CD4-positive, alpha-beta T cell (primary cell): Measurements from ENCODE around the gene SRRM5. TPM values are rescaled to one million over a fixed set of nuclear protein-coding genes. Genes with fewer than 3 reads are reported as not detected.

ENCODE experiments used
- ATAC-seq: fragments of 200-7000 bp; cut with Tn5 transposase; one replicate; pipeline ENCODE4 v1.10.0; 2022; ENCODE audit warnings: mild to moderate bottlenecking; ENCODE audit not compliant: poor library complexity
- CTCF ChIA-PET: fragments of 350-600 bp; sonication (Branson Sonifier 250); formaldehyde crosslinking; loops from one replicate; lab custom pipeline; 2021; ENCODE audit warnings: antibody characterized with exemption, inconsistent platforms; lab: Charles Lee
- POLR2A ChIA-PET: fragments of 350-600 bp; sonication (Branson Sonifier 250); formaldehyde crosslinking; loops from one replicate; lab custom pipeline; 2021; ENCODE audit warnings: antibody characterized with exemption, inconsistent platforms; lab: Charles Lee
- DNase-seq, 14 experiments: peaks; one replicate each; pipeline ENCODE4 v3.0.0-alpha.2; 2013 to 2020; ENCODE audit warnings: mixed read lengths in 2 of 14
- H3K27ac ChIP-seq, 2 donors: one replicate each; pipeline versions ENCODE4 v1.5.1 to v1.7.0; 2013; ENCODE audit warnings: low read length in 2 of 2, low read depth in 1 of 2, mild to moderate bottlenecking in 1 of 2
- H3K27me3 ChIP-seq, 2 experiments: 1 replicate in 1 of 2; 2 replicates in 1 of 2; pipeline versions ENCODE4 v1.6.1 to v1.7.0; 2013; ENCODE audit warnings: low read length in 2 of 2, control low read depth in 1 of 2, mild to moderate bottlenecking in 1 of 2, moderate library complexity in 1 of 2; ENCODE audit not compliant: insufficient read depth in 2 of 2, control insufficient read depth in 1 of 2
- H3K36me3 ChIP-seq: one replicate; pipeline ENCODE4 v1.6.1; 2013; ENCODE audit warnings: low read length, control low read depth; ENCODE audit not compliant: insufficient read depth
- H3K4me1 ChIP-seq: one replicate; pipeline ENCODE4 v1.6.1; 2013; ENCODE audit warnings: low read length, control low read depth; ENCODE audit not compliant: insufficient read depth
- H3K4me3 ChIP-seq: one replicate; pipeline ENCODE4 v1.5.1; 2013; ENCODE audit warnings: mild to moderate bottlenecking, low read length, moderate library complexity
- H3K9me3 ChIP-seq, 2 experiments: 1 replicate in 1 of 2; 2 replicates in 1 of 2; pipeline versions ENCODE4 v1.6.1 to v1.7.0; 2013; ENCODE audit warnings: low read length in 2 of 2, mild to moderate bottlenecking in 2 of 2, control low read depth in 1 of 2, moderate library complexity in 1 of 2; ENCODE audit not compliant: control insufficient read depth in 1 of 2, insufficient read depth in 1 of 2
- H3K27ac Mint-ChIP-seq: one replicate; pipeline ENCODE4 v1.8.0; 2020; ENCODE audit warnings: mixed read lengths
- H3K27me3 Mint-ChIP-seq: one replicate; pipeline ENCODE4 v1.8.0; 2021; ENCODE audit warnings: mixed read lengths
- H3K36me3 Mint-ChIP-seq: one replicate; pipeline ENCODE4 v1.8.0; 2021; ENCODE audit warnings: low read depth, mixed read lengths
- H3K4me1 Mint-ChIP-seq: one replicate; pipeline ENCODE4 v1.8.0; 2021; ENCODE audit warnings: low read depth, mixed read lengths
- H3K4me3 Mint-ChIP-seq: one replicate; pipeline ENCODE4 v1.8.0; 2020; ENCODE audit warnings: mild to moderate bottlenecking, mixed read lengths
- H3K9me3 Mint-ChIP-seq: one replicate; pipeline ENCODE4 v1.8.0; 2020; ENCODE audit warnings: mixed read lengths
- CTCF ChIP-seq: fragments of 200-600 bp; IDR thresholded peaks from one replicate; pipeline ENCODE4 v1.8.0; 2022; ENCODE audit warnings: antibody characterized with exemption, mild to moderate bottlenecking
- intact Hi-C, 2 experiments: fragments of 100-400 bp; cut with DNase I in 1 of 2; cut with micrococcal nuclease in 1 of 2; formaldehyde crosslinking; loops; one replicate each; pipeline versions ENCODE4 v1.15.1 to v1.9.0; 2023 to 2025; cut with DNase I, micrococcal nuclease
- total RNA-seq, 174 experiments: library from RNA in 2 of 174; stranded (reverse) in 2 of 174; gene quantifications; one replicate each; pipeline ENCODE4 v1.2.3 and lab custom pipeline; 2021 to 2026

SRRM5 gene
- total RNA-seq, 2 experiments from 2014 or later = 0.25 to 0.56 TPM

- peak within 1 kb of the TSS; percentile 90 for H3K4me3 ChIP-seq
- Mint-ChIP-seq H3K27me3 (no peaks in the 10 kb centered on the region), H3K36me3 (peaks cover 22% of the 10 kb centered on the region), H3K4me1 (peaks cover 58% of the 10 kb centered on the region), H3K27ac (peak within 1 kb of the TSS; percentile 96), H3K4me3 (peak within 1 kb of the TSS; percentile 98), H3K9me3 (no peaks in the 10 kb centered on the region)
- peak; percentile 98 for ATAC-seq
- ChIA-PET CTCF (interaction anchor here (1.4 to 3.1 kb wide), 3 partner anchors 19 to 21 kb away, joined by 4 to 22 read pairs (median 11); partner anchors contain the start of genes IRGQ and ZNF576), POLR2A (interaction anchor here (0.7 to 4.0 kb wide), 10 partner anchors 10 to 112 kb away, joined by 3 to 27 read pairs (median 4); partner anchors contain the start of genes IRGQ and ZNF576)
- no peaks in the 10 kb centered on the region for H3K9me3 ChIP-seq
- no peaks in the 10 kb centered on the region for H3K36me3 ChIP-seq
- no peak for TF ChIP-seq CTCF
- intact Hi-C loops = loop anchor here (1.0 kb wide), 4 partner anchors 20 to 44 kb away; partner anchors contain the start of genes IRGQ (in 2 of the 2), ZNF576 (in 2 of the 2), ZNF428 (in 1 of the 2) and ZNF575 (in 1 of the 2)
- peak within 1 kb of the TSS; percentile 81 to 94 for H3K27ac ChIP-seq
- no peaks in the 10 kb centered on the region for H3K27me3 ChIP-seq
- peak; percentile 93 to 100 (median 96) for DNase-seq
- peaks cover 33% of the 10 kb centered on the region for H3K4me1 ChIP-seq
These were observed 36.5 kb upstream of the SRRM5 start, which contains the start of the genes PINLYP and XRCC1 for GRCh38 chr19:43575156-43575950. PINLYP (plus strand) TSS chr19:43575801; CDS start chr19:43577192, 1,391 bp downstream. XRCC1 (minus strand) TSS chr19:43575527; CDS start chr19:43575458, 69 bp downstream.

GRCh38 chr19:43575955-43576878, 35.7 kb upstream of the SRRM5 start:
- H3K27me3 Mint-ChIP-seq = no peaks in the 10 kb centered on the region
- Histone ChIP-seq H3K27me3 (no peaks in the 10 kb centered on the region), H3K4me1 (peaks cover 31% of the 10 kb centered on the region), H3K9me3 (no peaks in the 10 kb centered on the region), H3K27ac (peak overlapping the region in 1 of 2 donors; percentile 52), H3K4me3 (peak overlapping the region; percentile 51), H3K36me3 (no peaks in the 10 kb centered on the region)
- peaks cover 51% of the 10 kb centered on the region for H3K4me1 Mint-ChIP-seq
- peaks cover 19% of the 10 kb centered on the region for H3K36me3 Mint-ChIP-seq
- H3K27ac Mint-ChIP-seq = peak overlapping the region; percentile 96
- H3K9me3 Mint-ChIP-seq = no peaks in the 10 kb centered on the region
- CTCF ChIA-PET = interaction anchor here (2.7 to 3.1 kb wide), 2 partner anchors 18 to 21 kb away, joined by 11 to 22 read pairs; no protein-coding TSS in a partner anchor
- DNase-seq (peak in 2 of 14 experiments; percentile 18 to 25), ATAC-seq (peak; percentile 3)
- TF ChIP-seq CTCF = no peak
- POLR2A ChIA-PET = interaction anchor here (1.3 to 4.0 kb wide), 2 partner anchors 19 to 113 kb away, joined by 4 to 27 read pairs; partner anchors contain the start of genes IRGQ and ZNF576
- intact Hi-C loops = loop anchor here (1.0 kb wide), 4 partner anchors 20 to 43 kb away; partner anchors contain the start of genes IRGQ (in 2 of the 2), ZNF576 (in 2 of the 2), ZNF428 (in 1 of the 2) and ZNF575 (in 1 of the 2)
- peak overlapping the region; percentile 65 for H3K4me3 Mint-ChIP-seq
